Activated T-helper 2 cell treated with anti-CD3 and anti-CD28 coated beads, Interferon-gamma antibody, Interleukin-2, Interleukin-4, amounts not matched to agents 10 μg/mL and 5 μg/mL and 100 μg/mL, durations not matched to agents 14 hours and 24 hours and 36 hours (primary cell): ENCODE measurements around the gene PDE6C. TPM values are rescaled to one million over a fixed set of nuclear protein-coding genes. Genes with fewer than 3 reads are reported as not detected.
A peak's percentile ranks its signal among the peaks of the same experiment; 100 is the strongest.
"Not testable (repeated sequence)": the region's sequence is repeated elsewhere in the genome, so short reads cannot be mapped to it uniquely, and the experiment has no call there.

Experiments used
- DNase-seq: peaks from one replicate; pipeline ENCODE4 v3.0.0; 2021; ENCODE audit warnings: low spot score
- H3K27ac Mint-ChIP-seq: one replicate; pipeline ENCODE4 v1.8.0; 2021; ENCODE audit warnings: mixed read lengths
- H3K27me3 Mint-ChIP-seq: one replicate; pipeline ENCODE4 v1.8.0; 2021; ENCODE audit warnings: low read depth, mixed read lengths
- H3K36me3 Mint-ChIP-seq: one replicate; pipeline ENCODE4 v1.8.0; 2021; ENCODE audit warnings: low read depth, mixed read lengths
- H3K4me1 Mint-ChIP-seq: one replicate; pipeline ENCODE4 v1.8.0; 2021; ENCODE audit warnings: low read depth, mixed read lengths
- H3K4me3 Mint-ChIP-seq: one replicate; pipeline ENCODE4 v1.8.0; 2021; ENCODE audit warnings: low read depth, mild to moderate bottlenecking, moderate library complexity, mixed read lengths
- H3K9me3 Mint-ChIP-seq: one replicate; pipeline ENCODE4 v1.8.0; 2021; ENCODE audit warnings: mixed read lengths
- intact Hi-C: fragments of 100-400 bp; cut with micrococcal nuclease; formaldehyde crosslinking; loops from one replicate; pipeline ENCODE4 v1.15.1; 2023
- total RNA-seq: library from RNA; stranded (reverse); gene quantifications from 2 replicates; pipeline ENCODE4 v1.2.3, GENCODE V29; 2022

PDE6C gene
- total RNA-seq, 1 donor from 2014 or later = not detected

DNA sequence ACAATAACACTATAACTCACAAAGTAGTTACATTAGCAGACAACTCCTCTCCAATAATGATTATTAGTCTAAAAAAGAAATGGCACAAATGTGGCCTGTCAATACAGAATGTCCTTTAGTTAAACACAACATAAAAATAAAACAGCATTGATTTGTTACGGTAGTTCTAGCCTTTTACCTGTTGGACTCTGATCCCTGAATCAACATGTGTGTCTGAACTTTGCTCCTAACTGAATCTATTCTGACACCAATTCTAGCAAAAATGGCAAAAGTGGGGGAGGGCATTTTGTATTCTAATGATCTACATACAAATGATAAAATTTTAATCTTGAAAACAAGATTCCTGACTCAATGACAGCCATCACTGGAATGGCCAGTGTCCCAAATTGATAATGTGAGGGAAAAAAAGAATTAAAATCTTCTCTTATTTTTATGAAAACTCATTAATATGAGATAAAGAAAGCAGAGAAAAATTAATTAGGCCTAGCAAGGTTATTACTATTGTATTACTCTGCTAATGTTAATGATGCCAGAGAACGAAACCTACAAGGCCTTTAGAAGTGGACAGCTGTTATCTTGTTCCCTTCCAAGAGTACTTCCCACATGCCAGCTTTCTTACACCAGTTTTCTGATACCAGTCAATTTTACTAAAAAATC is 59.8 kb downstream of the PDE6C start:
- intact Hi-C loops = no loop called here
- Mint-ChIP-seq H3K4me3 (no peak overlapping the region), H3K27me3 (no peaks in the 10 kb centered on the region), H3K36me3 (peaks cover 57% of the 10 kb centered on the region), H3K4me1 (peaks cover 2% of the 10 kb centered on the region), H3K27ac (no peak overlapping the region), H3K9me3 (no peaks in the 10 kb centered on the region)
- DNase-seq = no peak

DNA sequence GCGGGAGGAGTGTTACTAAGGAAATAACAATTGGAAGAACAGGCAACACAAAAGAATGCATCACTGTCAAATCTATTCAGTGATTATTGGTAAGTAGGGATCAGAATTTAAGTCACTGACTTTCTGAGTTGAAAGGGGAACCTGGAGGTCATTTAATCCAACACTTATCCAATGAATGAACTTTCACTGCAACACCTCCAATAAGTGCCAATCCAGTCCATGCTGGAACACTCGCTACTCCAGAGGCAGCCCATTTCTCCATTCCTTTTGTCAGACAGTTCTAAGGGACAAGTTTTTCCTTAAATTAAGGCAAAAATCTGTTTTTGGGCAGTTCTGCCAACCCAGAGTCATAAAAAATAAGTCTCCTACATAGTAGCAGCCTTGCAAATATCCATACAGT is 60.6 kb downstream of the PDE6C start:
- no peak overlapping the region for H3K27ac Mint-ChIP-seq
- H3K9me3 Mint-ChIP-seq = no peaks in the 10 kb centered on the region
- H3K4me3 Mint-ChIP-seq = no peak overlapping the region
- H3K27me3 Mint-ChIP-seq = no peaks in the 10 kb centered on the region
- intact Hi-C loops = no loop called here
- DNase-seq = no peak
- peaks cover 58% of the 10 kb centered on the region for H3K36me3 Mint-ChIP-seq
- peaks cover 2% of the 10 kb centered on the region for H3K4me1 Mint-ChIP-seq

DNA sequence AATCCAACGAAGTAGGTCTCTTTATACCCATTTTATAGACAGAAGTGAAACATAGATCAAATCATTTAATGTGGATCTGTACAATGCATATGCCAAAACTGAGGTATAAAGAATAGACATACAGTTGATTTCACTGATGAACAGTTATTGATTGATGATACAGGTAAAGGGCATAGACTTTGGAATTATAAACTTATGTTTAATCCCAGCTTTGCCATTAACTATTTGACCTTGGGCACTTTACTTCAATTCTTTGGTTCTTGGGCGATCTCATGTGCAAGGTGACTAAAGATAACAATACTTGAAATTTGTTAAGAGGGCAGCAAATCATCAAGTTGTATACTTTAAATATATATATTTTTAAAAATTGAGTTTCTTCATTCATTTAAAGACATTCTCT is 61.5 kb downstream of the PDE6C start:
- H3K4me3 Mint-ChIP-seq = no peak overlapping the region

DNA sequence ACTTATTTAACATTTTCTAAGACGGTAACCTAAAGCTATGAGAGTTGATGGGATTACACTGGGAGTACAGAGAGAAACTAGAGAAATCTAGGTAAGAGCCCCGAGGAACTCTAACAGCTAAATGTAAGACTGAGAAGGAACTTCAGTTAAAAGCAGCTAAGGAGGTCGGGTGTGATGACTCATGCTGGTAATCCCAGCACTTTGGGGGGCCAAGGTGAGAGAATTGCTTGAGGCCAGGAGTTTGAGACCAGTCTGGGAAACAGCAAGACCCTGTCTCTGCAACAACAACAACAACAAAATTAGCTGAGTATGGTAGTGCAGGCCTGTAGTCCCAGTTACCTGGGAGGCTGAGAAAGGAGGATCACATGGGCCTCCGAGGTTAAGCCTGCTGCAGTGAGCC is 66.0 kb downstream of the PDE6C start:
- intact Hi-C loops = no loop called here
- H3K4me3 Mint-ChIP-seq = no peak overlapping the region
- H3K36me3 Mint-ChIP-seq = peaks cover 35% of the 10 kb centered on the region
- no peak for DNase-seq
- no peak overlapping the region for H3K27ac Mint-ChIP-seq
- no peaks in the 10 kb centered on the region for H3K4me1 Mint-ChIP-seq
- no peaks in the 10 kb centered on the region for H3K9me3 Mint-ChIP-seq
- H3K27me3 Mint-ChIP-seq = no peaks in the 10 kb centered on the region

More for the DNA sequence above, 61.5 kb downstream of the PDE6C start:
- Mint-ChIP-seq H3K9me3 (no peaks in the 10 kb centered on the region), H3K27ac (no peak overlapping the region), H3K4me1 (peaks cover 2% of the 10 kb centered on the region), H3K27me3 (no peaks in the 10 kb centered on the region), H3K36me3 (peaks cover 58% of the 10 kb centered on the region)
- intact Hi-C loops = no loop called here
- DNase-seq = no peak

DNA sequence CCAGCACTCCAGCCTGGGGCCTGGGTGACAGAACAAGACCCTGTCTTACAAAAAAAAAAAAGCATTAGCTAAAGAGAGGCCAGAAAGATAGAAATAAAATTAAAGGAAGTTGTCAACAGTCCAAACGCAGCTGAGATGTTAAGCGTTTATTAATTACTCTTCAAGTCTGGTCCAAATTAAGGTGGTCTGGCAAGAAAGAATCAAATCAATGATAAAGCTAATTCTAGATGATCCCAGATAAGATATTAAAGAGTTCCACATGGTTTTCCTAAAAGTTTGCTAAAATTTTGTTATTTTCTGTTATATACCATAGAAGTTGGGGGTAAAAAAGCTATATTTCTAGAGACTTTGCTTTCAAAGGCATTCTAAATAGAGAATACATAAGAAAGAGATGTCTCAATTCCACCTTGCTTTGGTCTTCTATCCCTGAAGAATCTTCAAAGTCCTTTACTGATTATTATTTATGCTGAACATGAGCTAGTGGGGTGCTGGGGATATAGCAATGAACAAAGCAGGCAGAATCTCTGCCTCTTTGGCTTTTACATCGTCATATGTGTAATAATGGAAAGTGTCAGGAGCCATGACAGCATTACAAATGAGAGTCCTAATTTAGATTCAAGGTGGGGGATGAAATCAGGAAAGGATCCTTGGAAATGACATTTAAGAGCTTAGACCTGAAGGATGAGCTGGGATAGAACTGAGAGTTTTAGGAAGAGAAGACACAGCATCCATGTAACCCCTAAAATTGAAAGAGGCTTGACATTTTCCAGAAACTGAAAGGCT is 66.7 kb downstream of the PDE6C start:
- Mint-ChIP-seq H3K27me3 (no peaks in the 10 kb centered on the region), H3K4me3 (no peak overlapping the region), H3K4me1 (no peaks in the 10 kb centered on the region), H3K27ac (no peak overlapping the region), H3K9me3 (no peaks in the 10 kb centered on the region), H3K36me3 (peaks cover 32% of the 10 kb centered on the region)
- no peak for DNase-seq
- intact Hi-C loops = no loop called here

DNA sequence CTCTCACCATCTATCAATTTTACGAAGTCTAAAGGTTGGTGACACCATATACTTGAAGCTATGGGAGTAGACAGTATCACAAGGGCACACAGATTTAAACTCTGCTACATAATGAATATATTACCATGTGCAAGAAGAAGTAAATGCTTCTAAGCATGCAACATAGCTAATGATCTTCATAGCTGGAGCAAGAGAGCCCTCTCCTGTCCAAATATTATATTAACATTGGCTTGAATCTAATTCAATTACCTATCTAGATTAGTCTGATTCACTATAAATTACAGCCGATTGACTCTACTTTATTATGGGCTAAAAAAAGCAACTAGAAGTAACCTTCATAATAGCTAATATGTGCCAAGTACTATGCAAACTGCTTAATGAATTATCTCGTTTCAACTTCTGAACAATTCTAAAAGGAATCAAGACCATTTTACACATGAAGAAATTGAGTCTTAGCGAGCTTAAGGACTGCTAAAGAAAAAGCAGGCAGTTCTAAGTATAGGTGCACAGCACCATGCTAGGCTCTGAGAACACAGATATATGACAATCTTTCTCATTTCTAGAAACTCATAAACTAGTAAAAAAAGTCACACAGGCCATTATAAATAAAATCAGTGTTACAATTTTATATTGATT is 68.2 kb downstream of the PDE6C start:
- intact Hi-C loops = no loop called here

DNA sequence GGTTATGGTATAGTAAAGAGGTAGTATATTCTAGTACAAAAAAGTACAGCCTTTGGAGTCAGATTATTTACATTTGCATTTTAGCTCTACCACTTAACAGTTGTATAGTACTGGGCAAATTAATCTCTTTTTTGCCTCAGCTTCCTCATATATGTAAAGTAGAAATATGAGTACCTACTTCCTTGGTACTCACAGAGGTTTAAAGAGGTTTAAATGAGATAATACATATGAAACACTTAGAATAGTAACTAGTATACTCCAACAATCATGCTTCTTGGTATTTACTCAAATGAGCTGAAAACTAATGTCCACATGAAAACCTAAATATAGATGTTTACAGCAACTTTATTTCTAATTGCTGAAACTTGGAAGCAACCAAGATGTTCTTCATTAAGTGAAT is 75.4 kb downstream of the PDE6C start:
- Mint-ChIP-seq H3K36me3 (peaks cover 31% of the 10 kb centered on the region), H3K4me3 (no peak overlapping the region), H3K4me1 (no peaks in the 10 kb centered on the region), H3K27ac (no peak overlapping the region), H3K9me3 (no peaks in the 10 kb centered on the region), H3K27me3 (no peaks in the 10 kb centered on the region)
- no peak for DNase-seq
- intact Hi-C loops = no loop called here

More for the DNA sequence above, 68.2 kb downstream of the PDE6C start:
- DNase-seq = no peak
- H3K27me3 Mint-ChIP-seq = no peaks in the 10 kb centered on the region
- no peaks in the 10 kb centered on the region for H3K9me3 Mint-ChIP-seq
- H3K4me1 Mint-ChIP-seq = no peaks in the 10 kb centered on the region
- H3K4me3 Mint-ChIP-seq = no peak overlapping the region
- no peak overlapping the region for H3K27ac Mint-ChIP-seq
- H3K36me3 Mint-ChIP-seq = peaks cover 26% of the 10 kb centered on the region

DNA sequence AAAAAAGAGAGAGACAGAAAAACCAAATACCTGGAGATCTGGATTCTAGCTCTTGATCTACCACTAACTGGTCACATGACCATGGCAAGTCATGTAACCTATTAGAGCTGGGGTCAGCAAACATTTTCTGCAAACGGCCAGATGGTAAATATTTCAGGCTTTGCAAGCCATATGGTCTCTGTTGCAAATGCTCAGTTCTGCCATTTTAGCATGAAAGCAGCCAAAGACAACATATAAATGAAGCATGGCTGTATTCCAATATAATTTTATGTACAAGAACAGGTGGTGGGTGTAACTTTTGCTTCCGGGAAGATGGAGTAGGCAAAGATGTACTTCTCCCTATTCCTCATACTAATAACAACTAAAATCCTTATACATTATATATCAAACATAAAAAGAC is 83.4 kb downstream of the PDE6C start:
- H3K4me3 Mint-ChIP-seq = no peak overlapping the region
- H3K27me3 Mint-ChIP-seq = no peaks in the 10 kb centered on the region
- H3K9me3 Mint-ChIP-seq = no peaks in the 10 kb centered on the region
- DNase-seq = no peak
- H3K4me1 Mint-ChIP-seq = peaks cover 7% of the 10 kb centered on the region
- intact Hi-C loops = no loop called here
- peaks cover 41% of the 10 kb centered on the region for H3K36me3 Mint-ChIP-seq
- H3K27ac Mint-ChIP-seq = no peak overlapping the region

DNA sequence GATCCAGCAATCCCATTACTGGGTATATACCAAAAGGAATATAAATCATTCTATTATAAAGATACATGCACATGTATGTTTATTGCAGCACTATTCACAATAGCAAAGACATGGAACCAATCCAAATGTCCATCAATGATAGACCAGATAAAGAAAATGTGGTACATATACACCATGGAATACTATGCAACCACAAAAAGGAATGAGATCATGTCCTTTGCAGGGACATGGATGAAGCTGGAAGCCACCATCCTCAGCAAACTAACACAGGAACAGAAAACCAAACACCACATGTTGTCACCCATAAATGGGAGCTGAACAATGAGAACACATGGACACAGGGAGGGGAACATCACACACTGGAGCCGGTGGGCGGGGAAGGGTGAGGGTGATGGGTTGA is 84.2 kb downstream of the PDE6C start:
- peaks cover 38% of the 10 kb centered on the region for H3K36me3 Mint-ChIP-seq
- intact Hi-C loops, H3K4me1 Mint-ChIP-seq, DNase-seq, H3K4me3 Mint-ChIP-seq, H3K27ac Mint-ChIP-seq, H3K9me3 Mint-ChIP-seq, H3K27me3 Mint-ChIP-seq: not testable (repeated sequence)

DNA sequence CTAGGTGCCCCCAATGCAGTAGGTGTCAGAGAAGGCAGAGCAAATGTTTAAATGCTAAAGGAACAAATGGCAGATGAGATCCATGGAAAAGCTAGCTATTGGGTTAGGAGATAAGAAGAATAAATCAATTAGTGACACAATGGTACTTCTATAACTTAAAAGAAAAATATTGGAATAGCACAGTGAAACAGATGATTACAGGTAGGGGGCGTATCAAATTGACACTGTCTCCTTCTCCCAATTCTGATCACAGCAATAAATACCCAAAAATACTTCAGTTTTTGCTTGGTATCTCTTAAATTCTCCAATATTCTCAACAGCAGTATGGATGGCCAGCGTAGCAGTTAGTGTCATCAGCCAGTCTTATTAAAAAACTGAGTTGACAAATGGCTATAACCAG is 84.9 kb downstream of the PDE6C start:
- H3K9me3 Mint-ChIP-seq = no peaks in the 10 kb centered on the region
- H3K27me3 Mint-ChIP-seq = no peaks in the 10 kb centered on the region
- no peak for DNase-seq
- no peak overlapping the region for H3K27ac Mint-ChIP-seq
- peaks cover 10% of the 10 kb centered on the region for H3K4me1 Mint-ChIP-seq
- H3K36me3 Mint-ChIP-seq = peaks cover 35% of the 10 kb centered on the region
- H3K4me3 Mint-ChIP-seq = no peak overlapping the region
- intact Hi-C loops = no loop called here

DNA sequence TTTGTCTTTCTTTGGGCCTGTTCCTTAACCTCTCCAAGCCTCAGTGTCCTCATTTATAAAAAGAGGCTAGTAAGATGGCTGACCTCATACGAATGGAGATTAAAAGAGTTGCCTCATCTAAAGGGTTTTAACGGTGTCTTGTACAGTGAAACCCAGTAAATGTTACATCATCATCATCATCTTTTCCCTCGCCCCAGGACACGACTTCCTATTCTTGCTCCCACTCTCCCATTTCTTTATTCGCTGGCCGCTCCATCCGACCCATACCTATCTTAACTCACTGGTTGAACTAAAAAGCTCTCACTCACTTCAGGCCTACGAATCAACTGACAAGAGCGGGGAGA is 89.5 kb downstream of the PDE6C start:
- DNase-seq = no peak
- Mint-ChIP-seq H3K27me3 (no peaks in the 10 kb centered on the region), H3K9me3 (no peaks in the 10 kb centered on the region), H3K27ac (no peak overlapping the region), H3K4me3 (no peak overlapping the region), H3K4me1 (peaks cover 12% of the 10 kb centered on the region), H3K36me3 (peaks cover 11% of the 10 kb centered on the region)
- intact Hi-C loops = loop anchor here (1.0 to 10.0 kb wide), 7 partner anchors 110 to 1953 kb away; partner anchors contain the start of genes ALDH18A1, CEP55, HELLS and NOC3L

DNA sequence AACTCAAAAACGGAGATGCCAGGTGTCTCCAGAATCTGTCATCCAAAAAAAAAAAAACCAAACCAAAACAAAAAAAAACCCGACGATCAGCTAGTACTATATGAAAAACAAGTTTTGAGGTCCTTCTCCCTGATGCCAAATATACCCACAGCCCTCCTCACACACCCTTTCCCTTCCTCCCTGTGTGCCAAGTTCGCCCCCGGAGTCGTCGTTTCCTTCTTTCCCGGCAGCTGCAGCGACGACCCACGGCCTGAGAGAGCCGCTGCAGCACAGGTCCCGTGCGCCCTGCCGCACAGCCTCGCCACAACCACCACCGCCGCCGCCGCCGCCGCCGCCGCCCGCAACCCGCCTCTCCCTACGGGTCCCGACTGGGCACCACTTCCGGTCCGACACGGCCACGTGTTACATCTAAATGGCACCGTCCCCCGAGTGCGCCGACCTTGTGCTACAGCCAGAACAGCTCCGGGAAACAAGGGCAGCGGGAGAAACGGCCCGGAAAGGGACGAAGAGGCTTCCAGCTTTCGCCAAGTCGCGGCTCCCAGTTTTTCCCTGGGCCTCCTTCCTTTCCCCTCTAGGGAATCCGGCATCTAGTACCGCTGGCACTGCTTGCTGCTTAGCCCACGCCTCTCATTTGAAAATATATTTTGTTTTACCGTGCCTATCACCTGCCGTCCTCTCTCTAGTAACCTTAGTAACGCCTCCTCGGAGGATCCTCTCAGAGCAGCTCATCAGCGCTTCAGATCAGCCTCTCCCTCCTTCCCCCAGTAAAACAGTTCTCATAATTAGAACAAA is 90.1 kb downstream of the PDE6C start, which contains the start of gene FRA10AC1:
Gene FRA10AC1, minus strand, starts transcription at position 383 of the 792 bp plus-strand sequence. CDS start 2,486 bp downstream, outside the sequence.
- intact Hi-C loops = loop anchor here (1.0 to 10.0 kb wide), 7 partner anchors 110 to 1952 kb away; partner anchors contain the start of genes ALDH18A1, CEP55, HELLS and NOC3L
- Mint-ChIP-seq H3K4me3 (no peak within 1 kb of the TSS), H3K27me3 (no peaks in the 10 kb centered on the region), H3K4me1 (peaks cover 16% of the 10 kb centered on the region), H3K9me3 (no peaks in the 10 kb centered on the region), H3K36me3 (peaks cover 6% of the 10 kb centered on the region), H3K27ac (no peak within 1 kb of the TSS)
- peak; percentile 87 for DNase-seq
